Fibroblast of lung (primary cell): ENCODE measurements around the gene TMED8. TPM values are rescaled to one million over a fixed set of nuclear protein-coding genes. Genes with fewer than 3 reads are reported as not detected.

Experiments
- DNase-seq, 2 donors: peaks; one replicate each; pipeline versions ENCODE4 v3.0.0 to v3.0.0-alpha.2; 2010; ENCODE audit warnings: low read depth in 2 of 2
- H2AFZ ChIP-seq: 2 replicates; pipeline ENCODE4 v1.5.1; 2012; ENCODE audit warnings: low read length, control low read depth, inconsistent platforms
- H3K27ac ChIP-seq: 2 replicates; pipeline ENCODE4 v1.5.1; 2011; ENCODE audit warnings: low read length, control low read depth; ENCODE audit not compliant: insufficient read depth
- H3K27me3 ChIP-seq: 2 replicates; pipeline ENCODE4 v1.5.1; 2011; ENCODE audit warnings: mild to moderate bottlenecking, low read length; ENCODE audit not compliant: control insufficient read depth, insufficient read depth
- H3K36me3 ChIP-seq: 2 replicates; pipeline ENCODE4 v1.5.1; 2011; ENCODE audit warnings: low read length; ENCODE audit not compliant: control insufficient read depth, insufficient read depth
- H3K4me1 ChIP-seq: 2 replicates; pipeline ENCODE4 v1.5.1; 2011; ENCODE audit warnings: low read length; ENCODE audit not compliant: control insufficient read depth, insufficient read depth; ENCODE audit errors: extremely low read depth
- H3K4me2 ChIP-seq: 2 replicates; pipeline ENCODE4 v1.5.1; 2011; ENCODE audit warnings: low read length, control low read depth; ENCODE audit not compliant: insufficient read depth; ENCODE audit errors: extremely low read depth
- H3K4me3 ChIP-seq, 4 experiments: fragments of 200-600 bp in 1 of 4; sonication (generic) in 1 of 4; replicated peaks in 1 of 4; 2 replicates each; pipeline ENCODE4 v1.5.1; 2011 to 2016; ENCODE audit warnings: low read length in 4 of 4, low read depth in 3 of 4, mild to moderate bottlenecking in 3 of 4, control low read depth in 2 of 4, inconsistent platforms in 1 of 4, mixed read lengths in 1 of 4; ENCODE audit not compliant: insufficient read depth in 1 of 4; ENCODE audit errors: control extremely low read depth in 1 of 4
- H3K79me2 ChIP-seq: 2 replicates; pipeline ENCODE4 v1.5.1; 2012; ENCODE audit warnings: mild to moderate bottlenecking, low read length, inconsistent platforms; ENCODE audit not compliant: control insufficient read depth, insufficient read depth
- H3K9ac ChIP-seq: 2 replicates; pipeline ENCODE4 v1.5.1; 2011; ENCODE audit warnings: mild to moderate bottlenecking, low read length, control low read depth; ENCODE audit not compliant: insufficient read depth
- H3K9me3 ChIP-seq: 2 replicates; pipeline ENCODE4 v1.5.1; 2012; ENCODE audit warnings: low read depth, low read length; ENCODE audit not compliant: control insufficient read depth, insufficient read depth
- H4K20me1 ChIP-seq: 2 replicates; pipeline ENCODE4 v1.5.1; 2011; ENCODE audit warnings: low read length; ENCODE audit not compliant: control insufficient read depth, insufficient read depth; ENCODE audit errors: extremely low read depth
- EZH2 ChIP-seq: IDR thresholded peaks from 2 replicates; pipeline ENCODE4 v1.5.1; 2012; ENCODE audit warnings: low read length, control low read depth, mild to moderate bottlenecking; ENCODE audit errors: missing control alignments
- polyA plus RNA-seq, 2 donors: library from polyadenylated mRNA; depleted of rRNA in 1 of 2; stranded (reverse) in 1 of 2; unstranded in 1 of 2; fragments of >200 nt; gene quantifications; 2 replicates each; pipeline ENCODE4 v1.2.1, GENCODE V29; 2011 to 2012; ENCODE audit warnings: missing spikeins in 1 of 2
- total RNA-seq: library from RNA; depleted of rRNA; stranded (reverse); fragments of >200 nt; gene quantifications from 2 replicates; pipeline ENCODE4 v1.2.1, GENCODE V29; 2014
- TF ChIP-seq, protein P1 (sequence below), 2 donors: IDR thresholded peaks in 1 of 2; conservative IDR thresholded peaks in 1 of 2; 1 replicate in 1 of 2; 2 replicates in 1 of 2; pipeline ENCODE4 v1.5.1; 2011 to 2012; ENCODE audit warnings: low read length in 2 of 2, control low read depth in 1 of 2, inconsistent platforms in 1 of 2, low read depth in 1 of 2, mild to moderate bottlenecking in 1 of 2

TMED8 gene
- total and polyA plus RNA-seq, 2 donors (not counting 1 experiment from before 2014, with no cell fraction given) = 7.0 to 7.4 TPM

GRCh38 chr14:77286576-77286975, 90.3 kb downstream of the TMED8 start:
- no peak overlapping the region for H3K4me2 ChIP-seq
- H3K27ac ChIP-seq = no peak overlapping the region
- no peak for TF ChIP-seq EZH2
- TF ChIP-seq, protein P1, sequence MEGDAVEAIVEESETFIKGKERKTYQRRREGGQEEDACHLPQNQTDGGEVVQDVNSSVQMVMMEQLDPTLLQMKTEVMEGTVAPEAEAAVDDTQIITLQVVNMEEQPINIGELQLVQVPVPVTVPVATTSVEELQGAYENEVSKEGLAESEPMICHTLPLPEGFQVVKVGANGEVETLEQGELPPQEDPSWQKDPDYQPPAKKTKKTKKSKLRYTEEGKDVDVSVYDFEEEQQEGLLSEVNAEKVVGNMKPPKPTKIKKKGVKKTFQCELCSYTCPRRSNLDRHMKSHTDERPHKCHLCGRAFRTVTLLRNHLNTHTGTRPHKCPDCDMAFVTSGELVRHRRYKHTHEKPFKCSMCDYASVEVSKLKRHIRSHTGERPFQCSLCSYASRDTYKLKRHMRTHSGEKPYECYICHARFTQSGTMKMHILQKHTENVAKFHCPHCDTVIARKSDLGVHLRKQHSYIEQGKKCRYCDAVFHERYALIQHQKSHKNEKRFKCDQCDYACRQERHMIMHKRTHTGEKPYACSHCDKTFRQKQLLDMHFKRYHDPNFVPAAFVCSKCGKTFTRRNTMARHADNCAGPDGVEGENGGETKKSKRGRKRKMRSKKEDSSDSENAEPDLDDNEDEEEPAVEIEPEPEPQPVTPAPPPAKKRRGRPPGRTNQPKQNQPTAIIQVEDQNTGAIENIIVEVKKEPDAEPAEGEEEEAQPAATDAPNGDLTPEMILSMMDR (conservative IDR thresholded peaks at IDR 0.05 in 1 of 2, IDR thresholded peaks at IDR 0.05 in 1 of 2; ENCODE audit: low read depth in 1 of 2, low read length in 2 of 2) = no peak
- no peaks in the 10 kb centered on the region for H3K36me3 ChIP-seq
- no peaks in the 10 kb centered on the region for H3K27me3 ChIP-seq
- H2AFZ ChIP-seq = no peak overlapping the region
- no peak for DNase-seq
- no peaks in the 10 kb centered on the region for H3K9me3 ChIP-seq
- no peak overlapping the region for H3K4me3 ChIP-seq
- H3K4me1 ChIP-seq = no peaks in the 10 kb centered on the region
- H3K79me2 ChIP-seq = no peaks in the 10 kb centered on the region
- H4K20me1 ChIP-seq = no peaks in the 10 kb centered on the region
- no peak overlapping the region for H3K9ac ChIP-seq

Other genes with a start within 250 kb of the TMED8 start
- gene ZDHHC22, start 235.3 kb downstream of the TMED8 start, total RNA-seq = not detected in 2 replicates
- not detected in 2 replicates for gene ZDHHC22, start 235.3 kb downstream of the TMED8 start, polyA plus RNA-seq
- gene TMEM63C, start 195.3 kb downstream of the TMED8 start, total RNA-seq = 0.66 TPM in 1 of 2 replicates, not detected in the other
- not detected in 2 replicates for gene TMEM63C, start 195.3 kb downstream of the TMED8 start, polyA plus RNA-seq
- gene NGB, start 105.9 kb downstream of the TMED8 start, total RNA-seq = not detected in 2 replicates
- gene NGB, start 105.9 kb downstream of the TMED8 start, polyA plus RNA-seq = not detected in 2 replicates
- gene POMT2, start 56.2 kb downstream of the TMED8 start, total RNA-seq = 8.5 and 9.6 TPM in 2 replicates
- gene POMT2, start 56.2 kb downstream of the TMED8 start, polyA plus RNA-seq = 11.0 and 12.0 TPM in 2 replicates
- 13.7 and 20.5 TPM in 2 replicates for gene GSTZ1, start 56.1 kb downstream of the TMED8 start, total RNA-seq
- 12.4 and 14.4 TPM in 2 replicates for gene GSTZ1, start 56.1 kb downstream of the TMED8 start, polyA plus RNA-seq
- gene SAMD15, start 285 bp upstream of the TMED8 start, total RNA-seq = 0.33 and 0.77 TPM in 2 replicates
- gene SAMD15, start 285 bp upstream of the TMED8 start, polyA plus RNA-seq = 0.69 and 1.1 TPM in 2 replicates
- 0.26 and 0.83 TPM in 2 replicates for gene NOXRED1, start 46.4 kb upstream of the TMED8 start, total RNA-seq
- gene NOXRED1, start 46.4 kb upstream of the TMED8 start, polyA plus RNA-seq = 0.05 and 0.14 TPM in 2 replicates
- 26.7 and 28.2 TPM in 2 replicates for gene VIPAS39, start 80.5 kb upstream of the TMED8 start, total RNA-seq
- gene VIPAS39, start 80.5 kb upstream of the TMED8 start, polyA plus RNA-seq = 25.4 and 28.1 TPM in 2 replicates
- 60.3 and 71.1 TPM in 2 replicates for gene AHSA1, start 81.0 kb upstream of the TMED8 start, total RNA-seq
- gene AHSA1, start 81.0 kb upstream of the TMED8 start, polyA plus RNA-seq = 187 and 189 TPM in 2 replicates
- not detected in 2 replicates for gene ISM2, start 121.7 kb upstream of the TMED8 start, total RNA-seq
- gene ISM2, start 121.7 kb upstream of the TMED8 start, polyA plus RNA-seq = 0.01 TPM in 1 of 2 replicates, not detected in the other
- 16.9 and 22.8 TPM in 2 replicates for gene SPTLC2, start 239.5 kb upstream of the TMED8 start, total RNA-seq
- 23.7 and 25.9 TPM in 2 replicates for gene SPTLC2, start 239.5 kb upstream of the TMED8 start, polyA plus RNA-seq